ENCODE measurements around the gene PACSIN1.

PACSIN1 gene

DNA sequence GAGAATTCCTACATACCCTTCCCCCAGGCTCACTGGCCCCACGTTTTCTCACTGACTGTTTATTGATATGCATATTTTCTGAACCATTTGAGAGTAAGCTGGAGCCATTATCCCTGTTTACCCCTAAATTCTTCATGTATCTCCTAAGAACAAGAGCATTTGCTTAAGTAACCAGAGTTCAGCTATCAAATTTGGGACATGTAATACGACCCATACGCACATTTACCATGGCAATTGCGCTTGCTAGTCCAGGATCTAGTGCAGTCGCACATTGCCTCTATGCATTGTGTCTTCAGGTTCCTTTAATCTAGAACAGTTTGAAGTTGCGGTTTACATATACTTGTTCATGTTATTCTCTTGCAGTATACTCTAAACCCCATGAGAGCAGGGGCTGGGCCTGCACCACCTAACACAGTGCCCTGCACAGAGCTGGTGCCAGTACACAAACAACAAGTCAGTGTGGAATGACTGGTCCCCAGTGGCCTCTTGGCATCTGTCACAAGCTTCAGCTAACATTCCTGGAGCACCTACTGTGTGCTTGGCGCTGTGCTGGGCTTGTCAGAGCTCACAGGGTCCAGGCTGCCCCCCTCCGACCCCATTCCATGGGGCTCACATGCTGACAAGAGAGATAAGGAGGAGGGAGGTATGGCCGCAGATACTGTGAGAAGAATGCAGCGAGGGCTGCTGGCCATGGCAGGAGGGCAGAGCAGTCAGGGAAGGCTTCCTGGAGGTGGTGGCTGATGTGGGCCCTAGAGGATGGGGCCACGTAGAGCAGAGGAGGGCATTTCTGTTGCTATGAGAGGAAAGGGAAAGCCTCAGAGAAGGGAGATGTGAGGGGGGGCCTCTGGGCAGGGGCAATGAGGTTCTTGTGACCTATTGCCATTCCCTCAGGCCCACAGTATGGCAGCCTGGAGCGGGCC, 62.1 kb downstream of the PACSIN1 start:
- no peak for DNase-seq (ENCODE audit: low spot score)

DNA sequence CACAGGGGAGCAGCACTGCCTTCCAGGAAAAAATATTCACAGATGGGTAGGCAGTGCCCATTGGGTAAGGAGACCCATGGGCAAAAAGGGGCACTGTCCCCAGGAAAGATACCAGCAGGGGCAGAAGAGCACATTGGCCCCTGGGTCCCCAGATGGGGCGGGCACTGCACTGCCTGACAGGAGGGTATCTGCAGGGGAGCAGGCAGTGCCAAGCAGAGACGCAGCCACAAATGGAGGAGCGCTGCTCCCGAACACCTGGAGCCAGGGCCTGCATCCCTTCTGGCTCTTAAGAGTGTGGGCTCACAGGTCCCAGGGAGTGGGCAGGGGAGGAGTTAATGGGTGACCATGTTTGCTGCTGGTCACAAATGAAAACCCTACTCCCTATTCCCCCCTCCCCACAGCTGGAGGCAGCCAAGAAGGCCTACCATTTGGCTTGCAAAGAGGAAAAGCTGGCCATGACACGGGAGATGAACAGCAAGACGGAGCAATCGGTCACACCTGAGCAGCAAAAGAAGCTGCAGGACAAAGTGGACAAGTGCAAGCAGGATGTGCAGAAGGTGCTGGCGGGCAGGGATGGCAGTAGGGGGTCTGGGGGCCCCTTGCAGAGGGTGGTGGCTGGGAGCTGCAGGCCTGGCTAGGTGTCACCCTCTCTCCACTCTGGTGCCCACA, 63.3 kb downstream of the PACSIN1 start:
- no peak for DNase-seq (ENCODE audit: low spot score)

DNA sequence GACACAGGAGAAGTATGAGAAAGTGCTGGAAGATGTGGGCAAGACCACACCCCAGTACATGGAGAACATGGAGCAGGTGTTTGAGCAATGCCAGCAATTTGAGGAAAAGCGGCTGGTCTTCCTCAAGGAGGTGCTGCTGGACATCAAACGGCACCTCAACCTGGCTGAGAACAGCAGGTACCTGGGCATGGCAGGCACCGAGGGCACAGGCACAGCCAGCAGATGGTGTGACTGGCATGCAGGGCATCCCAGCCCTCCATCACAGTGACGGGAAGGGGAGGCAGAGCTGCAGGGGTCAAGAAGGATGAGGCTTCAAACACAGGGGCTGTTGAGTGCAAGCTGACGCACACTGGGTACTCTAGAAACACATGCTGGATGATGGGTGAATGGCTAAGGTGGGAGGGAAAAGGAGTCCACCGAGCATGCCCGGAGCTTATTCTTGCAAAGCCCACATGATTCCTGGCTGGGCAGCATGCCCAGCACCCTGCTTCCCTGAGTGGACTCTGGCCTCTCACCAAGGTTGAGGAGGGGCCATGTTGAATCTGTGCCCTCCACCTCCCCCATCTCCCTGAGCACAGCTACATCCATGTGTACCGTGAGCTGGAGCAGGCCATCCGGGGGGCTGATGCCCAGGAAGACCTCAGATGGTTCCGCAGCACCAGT, 63.9 kb downstream of the PACSIN1 start:
- no peak for DNase-seq (ENCODE audit: low spot score)

DNA sequence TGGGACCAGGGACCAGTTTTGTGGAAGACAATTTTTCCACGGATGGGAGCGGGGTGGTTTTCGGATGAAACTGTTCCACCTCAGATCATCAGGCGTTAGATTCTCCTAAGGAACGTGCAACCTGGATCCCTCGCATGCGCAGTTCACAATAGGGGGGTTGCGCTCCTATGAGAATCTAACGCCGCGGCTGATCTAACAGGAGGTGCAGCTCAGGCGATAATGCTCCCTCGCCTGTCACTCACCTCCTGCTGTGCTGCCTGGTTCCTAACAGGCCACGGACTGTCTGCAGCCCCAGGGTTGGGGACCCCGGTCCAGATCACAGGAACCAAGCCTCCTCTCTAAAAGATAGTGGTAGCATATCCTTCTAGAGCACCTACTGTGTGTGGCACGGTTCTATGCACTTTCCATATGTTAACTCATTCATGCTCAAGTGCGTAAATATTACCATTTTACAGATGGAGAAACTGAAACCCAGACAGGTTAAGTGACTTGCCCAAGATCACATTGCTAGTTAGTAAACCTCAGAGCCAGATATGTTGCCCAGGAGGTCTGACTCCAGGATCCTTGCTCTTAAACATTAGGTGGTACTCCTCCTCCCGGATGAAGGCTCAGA, 65.0 kb downstream of the PACSIN1 start:
- DNase-seq (ENCODE audit: low spot score), result no peak

DNA sequence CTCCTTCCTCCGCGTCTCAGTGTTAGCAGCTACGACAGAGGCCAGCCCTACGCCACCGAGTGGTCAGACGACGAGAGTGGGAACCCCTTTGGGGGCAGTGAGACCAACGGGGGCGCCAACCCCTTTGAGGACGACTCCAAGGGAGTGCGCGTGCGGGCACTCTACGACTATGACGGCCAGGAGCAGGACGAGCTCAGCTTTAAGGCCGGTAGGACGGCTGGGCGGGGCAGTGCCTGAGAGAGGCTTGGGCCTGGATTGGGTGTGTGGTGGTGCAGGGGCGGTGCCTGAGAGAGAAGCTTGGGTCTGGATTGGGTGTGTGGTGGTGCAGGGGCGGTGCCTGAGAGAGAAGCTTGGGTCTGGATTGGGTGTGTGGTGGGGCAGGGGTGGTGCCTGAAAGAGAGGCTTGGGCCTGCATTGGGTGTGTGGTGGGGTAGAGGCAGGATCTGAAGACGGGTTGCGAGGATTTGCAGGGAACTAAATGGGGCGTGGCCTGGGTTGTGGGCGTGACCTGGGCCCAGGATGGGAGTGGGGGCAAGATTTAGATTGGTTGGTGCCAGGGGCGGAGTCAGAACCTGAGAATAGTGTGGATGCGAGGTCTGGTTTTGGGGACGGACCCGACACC, 65.8 kb downstream of the PACSIN1 start:
- peak; percentile 29 for DNase-seq (ENCODE audit: low spot score)

DNA sequence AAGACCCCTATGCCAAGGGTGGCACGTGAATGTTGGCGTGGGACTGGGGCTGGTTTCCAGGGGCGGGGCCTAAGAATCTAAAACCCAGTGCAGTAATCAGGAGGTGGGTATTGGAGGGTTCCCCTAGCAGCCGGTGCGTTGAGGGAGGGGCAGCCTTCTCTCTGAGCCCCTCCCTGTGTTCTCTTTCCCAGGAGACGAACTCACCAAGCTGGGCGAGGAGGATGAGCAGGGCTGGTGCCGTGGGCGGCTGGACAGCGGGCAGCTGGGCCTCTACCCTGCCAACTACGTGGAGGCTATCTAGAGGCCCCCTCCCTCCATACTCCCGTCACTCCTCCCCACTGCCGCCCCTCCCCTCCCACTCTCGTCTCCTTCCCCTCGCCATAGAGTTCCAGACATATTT, 66.4 kb downstream of the PACSIN1 start:
- DNase-seq (ENCODE audit: low spot score), result no peak

DNA sequence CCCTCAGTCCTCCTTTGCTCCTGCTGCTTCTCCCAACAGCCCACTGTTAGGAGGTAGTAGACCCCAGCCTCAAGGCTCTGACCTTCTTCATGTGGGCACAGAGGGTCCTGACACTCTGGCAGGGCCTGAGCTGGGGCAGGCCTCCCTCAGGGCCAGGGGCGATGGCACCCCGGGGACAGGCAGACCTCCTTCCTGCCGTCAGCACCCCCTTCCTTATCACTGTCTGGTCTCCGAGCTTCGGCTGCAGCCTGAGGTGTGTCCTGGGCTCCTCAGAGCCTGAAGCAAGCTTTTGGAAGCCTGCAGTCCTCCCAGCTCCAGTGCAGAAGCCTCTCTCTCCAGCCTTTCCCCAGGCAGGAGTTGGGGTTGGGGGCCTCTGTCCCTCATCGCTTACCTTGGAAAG, 68.3 kb downstream of the PACSIN1 start:
- DNase-seq (ENCODE audit: low spot score), result no peak

DNA sequence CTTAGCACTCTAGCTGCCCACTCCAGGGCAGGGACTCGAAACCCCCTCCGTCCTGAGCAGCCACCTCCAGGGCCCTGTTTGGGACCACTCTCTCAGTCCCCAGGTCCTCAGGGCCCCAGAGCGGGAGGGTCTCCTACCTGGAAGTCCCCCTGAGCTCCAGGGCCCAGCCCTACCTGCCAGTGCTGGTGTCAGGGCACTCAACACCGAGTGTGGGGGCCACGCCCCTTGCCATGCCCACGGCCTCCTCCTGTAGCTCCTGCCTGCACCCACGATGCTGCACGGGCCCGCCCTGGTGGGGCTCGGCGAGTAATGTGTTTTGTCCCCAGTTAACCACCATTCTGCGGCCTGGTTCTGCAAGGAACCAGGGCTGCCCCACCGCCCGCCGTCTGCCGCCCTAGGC, 68.8 kb downstream of the PACSIN1 start:
- no peak for DNase-seq (ENCODE audit: low spot score)

- no peak for DNase-seq (ENCODE audit: low spot score)
Observed at GRCh38 chr6:34535199-34535598, 69.3 kb downstream of the PACSIN1 start.

GRCh38 chr6:34535646-34536045, 69.8 kb downstream of the PACSIN1 start:
- no peak for DNase-seq (ENCODE audit: low spot score)

DNA sequence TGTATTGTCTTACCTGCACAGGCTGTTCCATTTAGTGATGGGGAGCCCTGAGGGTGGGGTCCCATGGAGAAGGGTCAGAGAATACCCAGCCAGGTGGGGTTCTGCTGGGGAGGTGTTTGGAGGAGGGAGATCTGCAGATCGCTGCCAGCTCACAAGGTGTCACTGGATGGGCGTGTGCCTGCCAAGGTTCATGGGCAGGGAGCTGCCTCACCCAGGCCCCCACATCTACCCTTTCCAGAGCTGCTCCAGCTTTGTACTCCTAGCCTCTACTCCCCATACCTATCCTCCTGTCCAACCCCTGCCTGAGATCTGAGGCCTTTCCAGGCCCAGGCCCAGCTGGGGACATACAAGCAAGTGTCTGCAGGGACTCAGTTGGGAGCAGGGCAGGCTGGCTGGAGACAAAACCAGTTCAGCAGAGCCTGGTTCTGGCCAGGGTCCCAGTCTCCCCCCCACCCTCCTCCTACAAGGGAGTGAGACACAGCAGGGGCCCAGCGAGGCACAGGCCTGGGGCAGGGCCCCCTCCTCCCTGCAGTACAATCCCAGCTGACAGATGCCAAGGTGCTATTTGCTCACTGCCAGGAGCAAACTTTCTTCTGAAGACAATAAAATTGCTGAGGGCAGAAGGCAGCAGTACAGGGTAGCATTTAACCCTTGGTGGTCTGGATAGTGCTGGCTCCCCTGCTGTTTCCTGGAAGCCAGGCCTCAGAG, 70.5 kb downstream of the PACSIN1 start:
- no peak for DNase-seq (ENCODE audit: low spot score)

- DNase-seq (ENCODE audit: low spot score), result no peak
Observed at GRCh38 chr6:34536959-34537848, 71.3 kb downstream of the PACSIN1 start.

DNA sequence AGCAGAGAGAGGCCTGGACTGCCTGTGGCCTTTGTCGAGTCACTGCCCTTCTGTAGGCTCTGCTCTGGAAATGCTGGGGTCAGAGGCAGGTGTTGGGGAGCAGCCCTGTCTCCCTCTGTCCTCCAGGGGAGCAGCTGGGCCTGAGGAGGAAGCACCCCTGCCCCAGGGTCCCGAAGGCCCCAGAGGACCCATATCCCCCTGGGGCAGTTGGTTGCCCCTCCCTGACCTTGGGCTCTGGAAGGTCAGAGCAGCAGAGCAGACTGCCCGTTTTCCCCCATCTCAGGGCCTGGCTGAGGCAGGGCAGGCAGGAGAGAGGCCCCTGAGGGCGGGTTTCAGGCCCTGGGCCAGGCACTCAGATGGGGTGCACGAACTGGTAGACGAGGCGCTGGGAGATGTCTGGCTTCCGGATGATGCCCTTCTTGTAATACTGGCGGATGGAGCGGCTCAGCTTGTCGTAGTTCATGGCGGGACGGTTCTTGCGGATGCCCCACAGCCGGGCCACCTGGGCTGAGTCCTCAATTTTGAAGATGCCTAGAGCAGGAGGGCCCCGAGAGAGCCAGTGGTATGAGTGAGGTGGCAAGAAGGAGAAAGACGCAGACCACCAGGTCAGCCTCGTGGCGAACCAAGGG, 72.2 kb downstream of the PACSIN1 start:
- no peak for DNase-seq (ENCODE audit: low spot score)

DNA sequence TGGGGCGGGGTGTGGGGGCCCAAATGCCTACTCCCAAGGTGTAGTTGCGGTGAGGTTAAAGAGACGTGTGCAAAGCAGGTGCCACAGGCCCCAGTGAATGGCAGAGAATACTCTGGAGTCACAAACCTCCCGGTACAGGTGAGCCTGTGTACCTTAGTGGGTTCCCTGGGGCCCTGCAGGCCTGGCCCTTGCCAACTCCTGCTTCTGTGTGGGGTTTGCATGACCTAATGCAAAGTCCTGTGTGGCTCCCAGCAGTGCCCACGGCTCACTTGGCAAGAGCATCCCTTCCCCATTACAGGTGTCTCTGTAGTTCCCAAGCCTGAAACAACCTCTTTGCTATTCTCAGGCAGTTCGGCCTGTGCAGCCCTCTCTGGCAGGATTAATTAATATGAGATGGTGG, 72.7 kb downstream of the PACSIN1 start:
- DNase-seq (ENCODE audit: low spot score), result no peak

GRCh38 chr6:34539181-34539580, 73.3 kb downstream of the PACSIN1 start:
- DNase-seq (ENCODE audit: low spot score), result no peak

- DNase-seq (ENCODE audit: low spot score), result no peak
Observed at GRCh38 chr6:34540222-34540621, 74.3 kb downstream of the PACSIN1 start.

DNA sequence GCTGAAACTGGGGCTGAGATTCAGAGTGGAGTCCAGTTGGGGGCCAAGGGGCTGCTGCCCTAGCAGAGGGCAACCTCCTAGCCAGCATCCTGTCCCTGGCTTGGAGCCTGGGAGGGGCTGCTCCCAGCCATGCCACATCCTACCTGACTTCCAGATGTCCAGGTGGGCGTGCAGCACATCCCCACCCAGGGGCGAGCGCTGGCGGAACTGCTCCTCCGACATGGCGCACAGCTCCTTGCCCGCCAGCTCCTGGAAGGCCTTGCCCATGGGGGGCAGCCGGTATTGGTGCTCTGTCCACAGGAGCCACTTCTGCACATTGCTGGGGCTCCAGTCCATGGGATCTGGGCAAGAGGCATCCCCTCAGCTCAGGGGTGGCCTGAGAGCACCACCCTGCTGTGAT, 75.0 kb downstream of the PACSIN1 start:
- DNase-seq (ENCODE audit: low spot score), result no peak

DNA sequence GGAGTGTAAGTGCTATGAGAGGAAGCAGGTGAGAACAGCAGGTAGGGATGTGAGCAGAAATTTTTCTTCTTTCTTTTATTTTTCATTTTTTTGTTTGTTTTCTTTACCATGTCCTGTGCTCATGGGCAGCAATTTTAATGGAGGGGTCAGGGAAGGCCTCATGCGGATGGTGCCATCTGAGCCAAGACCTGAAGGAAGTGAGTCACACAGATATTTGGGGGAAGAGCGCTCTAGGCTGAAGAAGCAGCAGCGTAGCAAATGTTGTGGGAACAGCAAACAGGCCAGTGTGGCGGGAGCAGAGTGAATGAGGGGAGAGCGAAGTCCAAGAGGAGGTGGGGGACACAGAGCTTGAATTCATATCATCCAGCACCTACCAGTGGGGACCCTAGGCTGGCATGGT, 77.5 kb downstream of the PACSIN1 start:
- no peak for DNase-seq (ENCODE audit: low spot score)

- no peak for DNase-seq (ENCODE audit: low spot score)
Observed at GRCh38 chr6:34544052-34544604, 78.3 kb downstream of the PACSIN1 start.

Data from germinal center (tissue), 1 donor.